Smooth muscle cell (in vitro differentiated cells): ENCODE results near the gene EVA1A. TPM values are rescaled to one million over a fixed set of nuclear protein-coding genes. Genes with fewer than 3 reads are reported as not detected.

Experiments
- DNase-seq: peaks from one replicate; lab custom pipeline; 2025; ENCODE audit not compliant: unreplicated experiment; lab: John Stamatoyannopoulos, UW
- H2AFZ ChIP-seq: fragments of 200-600 bp; sonication (generic); 2 replicates; pipeline ENCODE4 v1.6.0; 2016; ENCODE audit warnings: antibody characterized with exemption, low read depth, mild to moderate bottlenecking
- H3F3A ChIP-seq: fragments of 200-600 bp; sonication (generic); 2 replicates; pipeline ENCODE4 v1.6.0; 2017; ENCODE audit warnings: antibody characterized with exemption, low read depth
- H3K27ac ChIP-seq: fragments of 200-600 bp; sonication (generic); 2 replicates; pipeline ENCODE4 v1.5.1; 2016; ENCODE audit warnings: low read depth, mild to moderate bottlenecking
- H3K27me3 ChIP-seq: fragments of 200-600 bp; sonication (generic); 2 replicates; pipeline ENCODE4 v1.6.1; 2016; ENCODE audit warnings: low read depth, mild to moderate bottlenecking
- H3K36me3 ChIP-seq: fragments of 200-600 bp; sonication (generic); 2 replicates; pipeline ENCODE4 v1.5.1; 2016; ENCODE audit warnings: low read depth
- H3K4me1 ChIP-seq: fragments of 200-600 bp; sonication (generic); 2 replicates; pipeline ENCODE4 v1.5.1; 2016; ENCODE audit warnings: low read depth
- H3K4me2 ChIP-seq: fragments of 200-600 bp; sonication (generic); 2 replicates; pipeline ENCODE4 v1.6.0; 2016; ENCODE audit warnings: mild to moderate bottlenecking
- H3K4me3 ChIP-seq: fragments of 200-600 bp; sonication (generic); 2 replicates; pipeline ENCODE4 v1.5.1; 2016; ENCODE audit warnings: mild to moderate bottlenecking
- H3K79me2 ChIP-seq: fragments of 200-600 bp; sonication (generic); 2 replicates; pipeline ENCODE4 v1.6.0; 2016; ENCODE audit warnings: low read depth, mild to moderate bottlenecking
- H3K9ac ChIP-seq: fragments of 200-600 bp; sonication (generic); 2 replicates; pipeline ENCODE4 v1.6.0; 2016; ENCODE audit warnings: low read depth
- H3K9me3 ChIP-seq: fragments of 200-600 bp; sonication (generic); replicated peaks from 2 replicates; pipeline ENCODE4 v1.5.1; 2016; ENCODE audit warnings: low read depth
- H4K20me1 ChIP-seq: fragments of 200-600 bp; sonication (generic); 2 replicates; pipeline ENCODE4 v1.6.0; 2016; ENCODE audit warnings: low read depth
- CTCF ChIP-seq: fragments of 200-600 bp; sonication (generic); IDR thresholded peaks from 2 replicates; pipeline ENCODE4 v1.5.1; 2017; ENCODE audit warnings: borderline replicate concordance, mild to moderate bottlenecking, antibody characterized with exemption; ENCODE audit not compliant: insufficient read depth, poor library complexity, severe bottlenecking
- WGBS: methylation state at CpG from one replicate; pipeline ENCODE4 v1.1.7; 2016; ENCODE audit warnings: low lambda C conversion rate; 5-methylcytosine and 5-hydroxymethylcytosine counted together
- polyA plus RNA-seq: library from polyadenylated mRNA; unstranded; fragments of >200 nt; fragmentation: Nextera tagmentation; extraction: Ambion mirVana; gene quantifications from 2 replicates; pipeline ENCODE4 v1.2.1, GENCODE V29; 2016
- total RNA-seq: library from RNA; depleted of rRNA; stranded (reverse); fragments of >200 nt; gene quantifications from 2 replicates; pipeline ENCODE4 v1.2.3, GENCODE V29; 2014

The EVA1A gene
- total and polyA plus RNA-seq, 2 experiments from 2014 or later, result 84.1 to 89.2 TPM

- TF ChIP-seq CTCF, result peak; percentile 97
- H3K36me3 ChIP-seq, result no peaks in the 10 kb centered on the region
- H4K20me1 ChIP-seq, result no peaks in the 10 kb centered on the region
- peak overlapping the region; percentile 41 for H3K4me3 ChIP-seq
- peak overlapping the region; percentile 89 for H2AFZ ChIP-seq
- no peak overlapping the region for H3K9ac ChIP-seq
- H3K27ac ChIP-seq, result no peak overlapping the region
- H3F3A ChIP-seq, result peaks cover 7% of the 10 kb centered on the region
- no peaks in the 10 kb centered on the region for H3K9me3 ChIP-seq
- DNase-seq, result peak; percentile 15
- 12% methylated on average over 25 of the region's 25 CpGs for WGBS
- peak overlapping the region; percentile 86 for H3K4me2 ChIP-seq
- H3K4me1 ChIP-seq, result peaks cover 17% of the 10 kb centered on the region
- H3K79me2 ChIP-seq, result no peaks in the 10 kb centered on the region
- no peaks in the 10 kb centered on the region for H3K27me3 ChIP-seq
These were observed 48.1 kb upstream of the EVA1A start for GRCh38 chr2:75608684-75609333.

GRCh38 chr2:75607988-75608683, 47.4 kb upstream of the EVA1A start:
- Histone ChIP-seq H3K9ac (no peak overlapping the region), H3K4me3 (no peak overlapping the region), H3K9me3 (no peaks in the 10 kb centered on the region), H3K27ac (peak overlapping the region; percentile 93), H3K79me2 (no peaks in the 10 kb centered on the region), H3K4me2 (peak overlapping the region; percentile 86), H3F3A (peaks cover 7% of the 10 kb centered on the region), H4K20me1 (no peaks in the 10 kb centered on the region), H3K36me3 (no peaks in the 10 kb centered on the region), H3K4me1 (peaks cover 17% of the 10 kb centered on the region), H2AFZ (peak overlapping the region; percentile 89), H3K27me3 (no peaks in the 10 kb centered on the region)
- 75% methylated on average over 7 of the region's 7 CpGs for WGBS
- TF ChIP-seq CTCF, result no peak
- no peak for DNase-seq

- H3K4me1 ChIP-seq, result peaks cover 17% of the 10 kb centered on the region
- 86% methylated on average over 3 of the region's 3 CpGs for WGBS
These were observed 46.7 kb upstream of the EVA1A start for GRCh38 chr2:75607400-75607798.

More at GRCh38 chr2:75607400-75607798, 46.7 kb upstream of the EVA1A start:
- H4K20me1 ChIP-seq, result no peaks in the 10 kb centered on the region
- H2AFZ ChIP-seq, result no peak overlapping the region
- H3K36me3 ChIP-seq, result no peaks in the 10 kb centered on the region
- H3K27ac ChIP-seq, result peak overlapping the region; percentile 93
- H3K9ac ChIP-seq, result no peak overlapping the region
- no peak for DNase-seq
- no peak overlapping the region for H3K4me3 ChIP-seq
- TF ChIP-seq CTCF, result no peak
- peak overlapping the region; percentile 43 for H3K4me2 ChIP-seq
- no peaks in the 10 kb centered on the region for H3K9me3 ChIP-seq
- peaks cover 7% of the 10 kb centered on the region for H3F3A ChIP-seq
- no peaks in the 10 kb centered on the region for H3K27me3 ChIP-seq
- no peaks in the 10 kb centered on the region for H3K79me2 ChIP-seq
